Astrocyte of the cerebellum (primary cell): ENCODE measurements around the gene GRN.
A peak's percentile ranks its signal among the peaks of the same experiment; 100 is the strongest.

Experiments used
- DNase-seq: peaks from one replicate; pipeline ENCODE4 v3.0.0-alpha.2; 2011; ENCODE audit warnings: low read depth
- H3K4me3 ChIP-seq: 2 replicates; pipeline ENCODE4 v1.5.1; 2011; ENCODE audit warnings: mild to moderate bottlenecking, low read depth, low read length, moderate library complexity
- in situ Hi-C: cut with HindIII; loops from 2 replicates; pipeline ENCODE4 v1.10.0; 2017; ENCODE audit warnings: low sequenced_read_pairs
- TF ChIP-seq, protein P1 (sequence below): IDR thresholded peaks from 2 replicates; pipeline ENCODE4 v1.5.1; 2012; ENCODE audit warnings: low read length, low read depth, moderate library complexity, mild to moderate bottlenecking; ENCODE audit errors: missing control alignments

The GRN gene

DNA sequence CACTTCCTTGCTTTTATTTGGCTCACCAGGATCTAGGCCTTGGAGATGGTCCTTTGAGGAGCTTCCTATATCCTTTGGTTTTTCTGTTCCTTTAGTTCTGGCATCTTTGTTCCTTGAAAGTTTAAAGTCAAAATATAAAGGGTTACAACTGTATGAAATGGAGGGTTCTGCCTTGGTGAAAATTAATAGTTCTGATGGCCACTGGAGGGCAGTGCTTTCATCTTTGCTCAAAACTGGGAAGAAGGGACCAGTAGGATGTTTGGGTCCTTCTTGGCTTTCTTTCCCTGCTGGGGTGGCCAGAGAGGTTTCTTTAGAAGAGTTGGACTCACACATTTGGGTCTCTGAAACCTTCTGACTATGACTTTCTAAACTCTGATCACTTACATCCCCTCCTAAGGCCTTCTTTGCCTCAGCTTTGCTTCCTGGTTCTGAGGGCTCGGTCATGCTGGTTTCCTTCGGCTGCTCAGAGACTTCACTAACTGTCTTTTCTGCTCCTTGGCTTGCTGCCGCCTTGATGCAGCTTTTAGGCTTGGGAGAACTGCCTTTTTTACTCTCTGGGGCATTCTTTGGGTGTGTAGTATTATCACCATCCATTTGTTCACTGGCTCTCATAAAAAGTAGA lies 55.2 kb downstream of the GRN start:
- in situ Hi-C loops: no loop called here
- no peak overlapping the region for H3K4me3 ChIP-seq
- TF ChIP-seq, protein P1, sequence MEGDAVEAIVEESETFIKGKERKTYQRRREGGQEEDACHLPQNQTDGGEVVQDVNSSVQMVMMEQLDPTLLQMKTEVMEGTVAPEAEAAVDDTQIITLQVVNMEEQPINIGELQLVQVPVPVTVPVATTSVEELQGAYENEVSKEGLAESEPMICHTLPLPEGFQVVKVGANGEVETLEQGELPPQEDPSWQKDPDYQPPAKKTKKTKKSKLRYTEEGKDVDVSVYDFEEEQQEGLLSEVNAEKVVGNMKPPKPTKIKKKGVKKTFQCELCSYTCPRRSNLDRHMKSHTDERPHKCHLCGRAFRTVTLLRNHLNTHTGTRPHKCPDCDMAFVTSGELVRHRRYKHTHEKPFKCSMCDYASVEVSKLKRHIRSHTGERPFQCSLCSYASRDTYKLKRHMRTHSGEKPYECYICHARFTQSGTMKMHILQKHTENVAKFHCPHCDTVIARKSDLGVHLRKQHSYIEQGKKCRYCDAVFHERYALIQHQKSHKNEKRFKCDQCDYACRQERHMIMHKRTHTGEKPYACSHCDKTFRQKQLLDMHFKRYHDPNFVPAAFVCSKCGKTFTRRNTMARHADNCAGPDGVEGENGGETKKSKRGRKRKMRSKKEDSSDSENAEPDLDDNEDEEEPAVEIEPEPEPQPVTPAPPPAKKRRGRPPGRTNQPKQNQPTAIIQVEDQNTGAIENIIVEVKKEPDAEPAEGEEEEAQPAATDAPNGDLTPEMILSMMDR: peak; percentile 56
- peak; percentile 6 for DNase-seq
